Muscle layer of duodenum (tissue), 2 donors: ENCODE results near the gene NPAS4.

Experiments
- H3K27ac ChIP-seq: one replicate; pipeline ENCODE4 v1.7.0; 2013; ENCODE audit warnings: mild to moderate bottlenecking, low read length
- H3K27me3 ChIP-seq: one replicate; pipeline ENCODE4 v1.7.0; 2013; ENCODE audit warnings: low read depth, mild to moderate bottlenecking, control low read depth, low read length
- H3K36me3 ChIP-seq, 2 donors: one replicate each; pipeline ENCODE4 v1.7.0; 2013; ENCODE audit warnings: low read length in 2 of 2, control low read depth in 1 of 2, mild to moderate bottlenecking in 1 of 2; ENCODE audit not compliant: insufficient read depth in 2 of 2, control insufficient read depth in 1 of 2
- H3K4me1 ChIP-seq, 2 donors: one replicate each; pipeline ENCODE4 v1.7.0; 2013; ENCODE audit warnings: low read length in 2 of 2, mild to moderate bottlenecking in 2 of 2, control low read depth in 1 of 2, moderate library complexity in 1 of 2; ENCODE audit not compliant: insufficient read depth in 2 of 2, control insufficient read depth in 1 of 2
- H3K4me3 ChIP-seq, 2 donors: one replicate each; pipeline ENCODE4 v1.7.0; 2013; ENCODE audit warnings: low read length in 2 of 2, low read depth in 1 of 2, mild to moderate bottlenecking in 1 of 2
- H3K9me3 ChIP-seq, 2 donors: one replicate each; pipeline ENCODE4 v1.7.0; 2013; ENCODE audit warnings: low read length in 2 of 2, control low read depth in 1 of 2, mild to moderate bottlenecking in 1 of 2; ENCODE audit not compliant: control insufficient read depth in 1 of 2
- donor health status: healthy.

Gene NPAS4

GRCh38 chr11:66472054-66472453, 51.2 kb downstream of the NPAS4 start:
- Histone ChIP-seq H3K9me3 (no peaks in the 10 kb centered on the region), H3K27me3 (no peaks in the 10 kb centered on the region), H3K36me3 (peaks cover 18 to 55% of the 10 kb centered on the region in 2 donors), H3K4me1 (peaks cover 6 to 10% of the 10 kb centered on the region in 2 donors), H3K27ac (no peak overlapping the region), H3K4me3 (no peak overlapping the region)

GRCh38 chr11:66473167-66473566, 52.3 kb downstream of the NPAS4 start:
- peaks cover 18 to 55% of the 10 kb centered on the region in 2 donors for H3K36me3 ChIP-seq

GRCh38 chr11:66473608-66474515, 53.0 kb downstream of the NPAS4 start:
- Histone ChIP-seq H3K36me3 (peaks cover 18 to 55% of the 10 kb centered on the region in 2 donors), H3K27me3 (no peaks in the 10 kb centered on the region), H3K27ac (no peak overlapping the region), H3K9me3 (no peaks in the 10 kb centered on the region), H3K4me1 (peaks cover 0 to 2% of the 10 kb centered on the region in 2 donors), H3K4me3 (no peak overlapping the region)

More at GRCh38 chr11:66473167-66473566, 52.3 kb downstream of the NPAS4 start:
- Histone ChIP-seq H3K9me3 (no peaks in the 10 kb centered on the region), H3K27ac (no peak overlapping the region), H3K4me3 (no peak overlapping the region), H3K27me3 (no peaks in the 10 kb centered on the region), H3K4me1 (peaks cover 0 to under 1% of the 10 kb centered on the region in 2 donors)

- Histone ChIP-seq H3K4me3 (no peak overlapping the region), H3K4me1 (peaks cover 0 to 9% of the 10 kb centered on the region in 2 donors), H3K36me3 (peaks cover 18 to 53% of the 10 kb centered on the region in 2 donors), H3K27me3 (no peaks in the 10 kb centered on the region), H3K9me3 (no peaks in the 10 kb centered on the region), H3K27ac (no peak overlapping the region)
Measured at GRCh38 chr11:66475349-66476172, 54.7 kb downstream of the NPAS4 start.
